H1 (cell line): Measurements from ENCODE around the gene TP53I3. TPM values are rescaled to one million over a fixed set of nuclear protein-coding genes. Genes with fewer than 3 reads are reported as not detected.

ENCODE experiments used
- CEBPB ChIP-seq: IDR thresholded peaks from 2 replicates; pipeline ENCODE4 v1.6.1; 2012; ENCODE audit warnings: low read depth, low read length
- SIRT6 ChIP-seq: IDR thresholded peaks from one replicate; pipeline ENCODE4 v1.7.1; 2012; ENCODE audit warnings: low read length, inconsistent platforms
- SP4 ChIP-seq: IDR thresholded peaks from 2 replicates; pipeline ENCODE4 v1.6.1; 2012; ENCODE audit warnings: low read length, inconsistent platforms
- YY1 ChIP-seq: IDR thresholded peaks from 2 replicates; pipeline ENCODE4 v1.6.1; 2011; ENCODE audit warnings: low read depth, mild to moderate bottlenecking, low read length
- polyA plus RNA-seq, 7 experiments: library from polyadenylated mRNA; depleted of rRNA in 3 of 7; stranded (reverse) in 5 of 7; unstranded in 2 of 7; fragments of >200 nt in 5 of 7; fragments of 200-250 nt in 2 of 7; gene quantifications; 1 replicate in 5 of 7; 2 replicates in 1 of 7; 4 replicates in 1 of 7; pipeline versions ENCODE4 v1.2.1 to v1.2.3, GENCODE V29; 2011 to 2013; ENCODE audit warnings: missing spikeins in 2 of 7, mixed read lengths in 2 of 7
- total RNA-seq: library from RNA; stranded (reverse); fragmentation: NEBNext Ultra II Directional; extraction: Animal tissue kit (Norgen Biotek cat#: 25700); gene quantifications from 2 replicates; pipeline ENCODE4 v1.2.1, GENCODE V29; 2021
- TF ChIP-seq, protein P1 (sequence below): IDR thresholded peaks from 2 replicates; pipeline ENCODE4 v1.6.1; 2011; ENCODE audit warnings: low read length, improper control_type of control experiment

Gene TP53I3
- total and polyA plus RNA-seq, 2 of the 8 experiments (the other 6 are each of a cell fraction or from before 2014, with no cell fraction given): 29.4 to 34.5 TPM

DNA sequence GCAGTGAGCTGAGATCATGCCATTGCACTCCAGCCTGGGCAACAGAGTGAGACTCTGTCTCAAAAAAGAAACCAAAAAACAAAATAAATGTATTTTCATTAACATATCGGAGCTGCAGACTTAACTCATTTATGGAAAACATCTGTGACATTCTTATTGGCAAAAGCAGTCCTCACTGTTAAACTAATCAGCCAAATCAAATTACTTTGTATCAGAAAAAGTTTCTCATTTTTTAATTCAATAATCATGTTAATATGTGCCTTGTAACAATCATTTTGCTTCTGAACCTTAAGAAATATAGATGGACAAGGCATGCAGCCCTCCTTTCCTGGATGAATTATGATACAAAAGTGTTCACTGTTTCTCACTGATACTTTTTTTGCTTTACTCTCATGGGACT, 18.0 kb upstream of the TP53I3 start (continued):
- TF ChIP-seq YY1: no peak
- TF ChIP-seq, protein P1, sequence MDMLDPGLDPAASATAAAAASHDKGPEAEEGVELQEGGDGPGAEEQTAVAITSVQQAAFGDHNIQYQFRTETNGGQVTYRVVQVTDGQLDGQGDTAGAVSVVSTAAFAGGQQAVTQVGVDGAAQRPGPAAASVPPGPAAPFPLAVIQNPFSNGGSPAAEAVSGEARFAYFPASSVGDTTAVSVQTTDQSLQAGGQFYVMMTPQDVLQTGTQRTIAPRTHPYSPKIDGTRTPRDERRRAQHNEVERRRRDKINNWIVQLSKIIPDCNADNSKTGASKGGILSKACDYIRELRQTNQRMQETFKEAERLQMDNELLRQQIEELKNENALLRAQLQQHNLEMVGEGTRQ: no peak
- no peak for TF ChIP-seq CEBPB
- no peak for TF ChIP-seq SP4
- no peak for TF ChIP-seq SIRT6
